Transverse colon (tissue), 4 donors: ENCODE results near the gene CALY. TPM values are rescaled to one million over a fixed set of nuclear protein-coding genes. Genes with fewer than 3 reads are reported as not detected.

Source experiments
- DNase-seq: peaks from one replicate; pipeline ENCODE4 v3.0.0-alpha.2; 2019
- H3K27ac ChIP-seq, 4 donors: fragments of 200-600 bp; sonication (generic); 2 replicates each; pipeline ENCODE4 v1.5.1; 2016 to 2018; ENCODE audit warnings: inconsistent platforms in 4 of 4
- H3K27me3 ChIP-seq: fragments of 200-600 bp; sonication (generic); 2 replicates; pipeline ENCODE4 v1.5.1; 2017; ENCODE audit warnings: inconsistent platforms
- H3K36me3 ChIP-seq, 4 donors: fragments of 200-600 bp; sonication (generic); 2 replicates each; pipeline ENCODE4 v1.5.1; 2017 to 2019; ENCODE audit warnings: inconsistent platforms in 4 of 4
- H3K4me1 ChIP-seq, 4 donors: fragments of 200-600 bp; sonication (generic); 2 replicates each; pipeline ENCODE4 v1.5.1; 2017 to 2020; ENCODE audit warnings: inconsistent platforms in 4 of 4
- H3K4me3 ChIP-seq, 4 donors: fragments of 200-600 bp; sonication (generic); 1 replicate in 1 of 4; 2 replicates in 3 of 4; pipeline versions ENCODE4 v1.5.1 to v1.6.1; 2017 to 2019; ENCODE audit warnings: inconsistent platforms in 4 of 4
- H3K9me3 ChIP-seq, 2 donors: fragments of 200-600 bp; sonication (generic); 2 replicates each; pipeline ENCODE4 v1.5.1; 2017 to 2019; ENCODE audit warnings: inconsistent platforms in 2 of 2
- EP300 ChIP-seq: sonication (generic); formaldehyde crosslinking; IDR thresholded peaks from one replicate; pipeline ENCODE4 v1.6.1; 2017; ENCODE audit warnings: antibody characterized with exemption, low read depth
- POLR2A ChIP-seq: fragments of 450-650 bp; IDR thresholded peaks from one replicate; pipeline ENCODE4 v1.6.1; 2016; ENCODE audit warnings: antibody characterized with exemption, mild to moderate bottlenecking, moderate library complexity
- POLR2AphosphoS5 ChIP-seq, 3 donors: sonication (generic); formaldehyde crosslinking; IDR thresholded peaks; one replicate each; pipeline ENCODE4 v1.6.1; 2016; ENCODE audit warnings: antibody characterized with exemption in 3 of 3
- WGBS, 2 donors: methylation state at CpG; one replicate each; pipeline ENCODE4 v1.1.5; 2018; ENCODE audit warnings: low coverage in 1 of 2; 5-methylcytosine and 5-hydroxymethylcytosine counted together
- in situ Hi-C, 4 donors: fragments of 200-750 bp; cut with MboI; loops; one replicate each; pipeline versions ENCODE4 v1.15.0 to v1.15.1; 2017; ENCODE audit warnings: low sequenced_read_pairs in 3 of 4, low pct_ligation_motif_present in 1 of 4, low pct_unique_long_range_greater_than_20kb in 1 of 4
- intact Hi-C: fragments of 100-400 bp; cut with DNase I; formaldehyde crosslinking; loops from one replicate; pipeline ENCODE4 v1.15.1; 2023; ENCODE audit warnings: low total_unique reads
- total RNA-seq, 4 donors: library from RNA; depleted of rRNA; stranded (reverse); fragments of >200 nt; gene quantifications; one replicate each; pipeline ENCODE4 v1.1.0, GENCODE V29; 2016
- TF ChIP-seq, protein P1 (sequence below), 5 experiments: fragments of 200-600 bp in 3 of 5; fragments of 450-650 bp in 2 of 5; sonication (generic) in 3 of 5; IDR thresholded peaks; 1 replicate in 2 of 5; 2 replicates in 3 of 5; pipeline ENCODE4 v1.5.1; 2016 to 2017; ENCODE audit warnings: antibody characterized with exemption in 5 of 5, inconsistent platforms in 3 of 5, mild to moderate bottlenecking in 2 of 5, moderate library complexity in 1 of 5

CALY gene, protein sequence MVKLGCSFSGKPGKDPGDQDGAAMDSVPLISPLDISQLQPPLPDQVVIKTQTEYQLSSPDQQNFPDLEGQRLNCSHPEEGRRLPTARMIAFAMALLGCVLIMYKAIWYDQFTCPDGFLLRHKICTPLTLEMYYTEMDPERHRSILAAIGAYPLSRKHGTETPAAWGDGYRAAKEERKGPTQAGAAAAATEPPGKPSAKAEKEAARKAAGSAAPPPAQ
- total RNA-seq = 1 to 10 TPM in 1 of 4 donors, under 1 TPM in 1, not detected in 2; 0.82 to 1.3 TPM

DNA sequence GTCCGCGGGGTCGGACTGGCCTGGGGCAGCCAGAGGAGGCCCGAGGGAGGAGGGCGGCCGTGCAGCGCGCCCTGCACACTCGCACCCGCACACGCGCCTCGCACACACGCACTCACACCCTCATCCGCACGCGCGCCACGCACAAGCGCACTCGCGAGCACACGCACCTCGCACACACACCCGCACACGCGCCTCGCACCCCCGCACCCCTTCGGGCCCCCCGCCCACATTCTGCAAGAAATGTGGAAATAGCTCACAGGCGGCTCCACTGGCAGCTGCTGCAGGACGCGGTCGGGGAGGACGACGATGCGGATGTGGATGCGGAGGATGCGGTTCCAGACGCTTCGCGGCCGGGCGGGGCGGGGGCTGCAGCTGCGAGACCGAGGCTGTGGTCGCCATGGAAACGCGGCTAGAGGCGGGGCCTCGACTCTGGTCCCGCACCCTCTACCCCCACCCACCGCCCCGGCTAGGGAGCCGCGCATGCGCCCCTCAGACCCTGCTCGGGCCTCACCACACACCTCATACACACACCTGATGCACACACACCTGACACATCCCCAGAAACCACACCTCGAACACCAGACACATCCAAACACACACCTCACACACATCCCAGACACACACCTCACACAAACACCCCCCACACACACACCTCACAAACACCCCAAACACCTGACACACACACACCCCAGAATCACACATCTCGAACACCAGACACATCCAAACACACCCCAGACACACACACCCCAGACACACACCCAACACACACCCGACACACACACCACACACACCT, at the start of gene CALY:
Gene CALY (minus strand): TSS at position 320 of the 793 bp plus-strand sequence. CDS start 7,907 bp downstream, outside the sequence.
- TF ChIP-seq EP300 = no peak
- TF ChIP-seq POLR2A = no peak
- TF ChIP-seq, protein P1, sequence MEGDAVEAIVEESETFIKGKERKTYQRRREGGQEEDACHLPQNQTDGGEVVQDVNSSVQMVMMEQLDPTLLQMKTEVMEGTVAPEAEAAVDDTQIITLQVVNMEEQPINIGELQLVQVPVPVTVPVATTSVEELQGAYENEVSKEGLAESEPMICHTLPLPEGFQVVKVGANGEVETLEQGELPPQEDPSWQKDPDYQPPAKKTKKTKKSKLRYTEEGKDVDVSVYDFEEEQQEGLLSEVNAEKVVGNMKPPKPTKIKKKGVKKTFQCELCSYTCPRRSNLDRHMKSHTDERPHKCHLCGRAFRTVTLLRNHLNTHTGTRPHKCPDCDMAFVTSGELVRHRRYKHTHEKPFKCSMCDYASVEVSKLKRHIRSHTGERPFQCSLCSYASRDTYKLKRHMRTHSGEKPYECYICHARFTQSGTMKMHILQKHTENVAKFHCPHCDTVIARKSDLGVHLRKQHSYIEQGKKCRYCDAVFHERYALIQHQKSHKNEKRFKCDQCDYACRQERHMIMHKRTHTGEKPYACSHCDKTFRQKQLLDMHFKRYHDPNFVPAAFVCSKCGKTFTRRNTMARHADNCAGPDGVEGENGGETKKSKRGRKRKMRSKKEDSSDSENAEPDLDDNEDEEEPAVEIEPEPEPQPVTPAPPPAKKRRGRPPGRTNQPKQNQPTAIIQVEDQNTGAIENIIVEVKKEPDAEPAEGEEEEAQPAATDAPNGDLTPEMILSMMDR (IDR thresholded peaks at IDR 0.05) = no peak
- no peak for TF ChIP-seq POLR2AphosphoS5 (IDR thresholded peaks at IDR 0.05)
- H3K27me3 ChIP-seq = peaks cover 57% of the 10 kb centered on the region
- in situ Hi-C loops = no loop called here
- intact Hi-C loops = no loop called here
- no peak within 1 kb of the TSS for H3K27ac ChIP-seq
- 5% methylated on average over 43 of the region's 63 CpGs; no CpG with 5 or more reads in 1 of the 2 donors for WGBS, 2 donors
- peak; percentile 62 for DNase-seq
- H3K9me3 ChIP-seq = no peaks in the 10 kb centered on the region
- no peaks in the 10 kb centered on the region for H3K36me3 ChIP-seq
- peaks cover 14 to 21% (median 20%) of the 10 kb centered on the region in 4 donors for H3K4me1 ChIP-seq
- peak within 1 kb of the TSS; percentile 8 to 36 (median 19) for H3K4me3 ChIP-seq

DNA sequence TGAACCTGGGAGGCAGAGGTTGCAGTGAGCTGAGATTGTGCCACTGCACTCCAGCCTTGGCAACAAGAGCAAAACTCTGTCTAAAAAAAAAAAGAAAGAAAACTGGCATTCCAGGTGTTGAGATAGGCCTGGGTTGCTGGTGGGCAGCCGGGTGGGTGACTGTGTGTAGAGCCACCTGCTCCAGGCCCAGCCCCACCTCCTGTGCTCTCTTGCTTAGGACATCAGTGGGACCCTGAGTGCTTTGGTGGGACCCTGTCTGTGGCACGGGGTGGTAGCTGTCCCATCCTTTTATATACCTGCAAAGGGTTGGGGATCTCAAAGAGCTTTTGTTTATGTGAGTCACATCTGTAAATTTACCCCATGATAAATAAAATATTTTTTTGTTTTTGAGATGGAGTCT, 48.5 kb upstream of the CALY start:
- intact Hi-C loops (no loop called here), in situ Hi-C loops (loop anchor here in 1 of 4 donors (10.0 kb wide), 1 partner anchor 70 kb away; no protein-coding TSS in a partner anchor)
- TF ChIP-seq POLR2AphosphoS5 (IDR thresholded peaks at IDR 0.05) (no peak), EP300 (no peak)
- Histone ChIP-seq H3K4me3 (no peak overlapping the region), H3K4me1 (peaks cover 0 to 3% (median 2%) of the 10 kb centered on the region in 4 donors), H3K36me3 (no peaks in the 10 kb centered on the region), H3K27ac (no peak overlapping the region), H3K27me3 (no peaks in the 10 kb centered on the region), H3K9me3 (no peaks in the 10 kb centered on the region)
- WGBS, 2 donors = 80 to 98% methylated on average over 1 to 2 of the region's 2 CpGs
- DNase-seq = no peak

DNA sequence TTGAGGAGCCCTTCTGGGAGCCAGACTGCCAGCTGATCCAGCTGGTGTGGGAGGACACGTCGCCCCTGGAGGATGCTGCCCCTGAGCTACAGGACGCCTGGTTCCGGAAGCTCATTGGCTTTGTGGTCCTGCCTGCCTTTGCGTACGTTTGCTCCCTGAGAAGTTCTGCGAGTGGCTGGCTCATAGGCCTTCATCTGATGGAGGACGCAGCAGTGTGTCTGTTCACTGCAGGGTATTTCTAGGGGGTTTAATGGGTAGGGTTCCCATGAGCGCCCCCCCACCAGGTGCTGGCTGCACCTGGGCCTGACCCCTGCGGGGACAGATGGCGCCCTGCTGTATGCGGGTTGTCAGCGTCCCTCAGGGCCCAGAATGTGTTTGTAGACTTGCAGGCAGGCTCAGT, 47.4 kb upstream of the CALY start:
- in situ Hi-C loops (loop anchor here in 1 of 4 donors (10.0 kb wide), 1 partner anchor 69 kb away; no protein-coding TSS in a partner anchor), intact Hi-C loops (no loop called here)
- Histone ChIP-seq H3K4me1 (peaks cover 5 to 10% (median 10%) of the 10 kb centered on the region in 4 donors), H3K36me3 (no peaks in the 10 kb centered on the region), H3K27ac (no peak overlapping the region), H3K27me3 (no peaks in the 10 kb centered on the region), H3K9me3 (no peaks in the 10 kb centered on the region), H3K4me3 (no peak overlapping the region)
- no peak for DNase-seq
- no peak for TF ChIP-seq POLR2A
- TF ChIP-seq EP300 = no peak
- TF ChIP-seq POLR2AphosphoS5 (IDR thresholded peaks at IDR 0.05) = no peak
- TF ChIP-seq, protein P1 (IDR thresholded peaks at IDR 0.05) = no peak
- 87% methylated on average over 13 of the region's 13 CpGs; no CpG with 5 or more reads in 1 of the 2 donors for WGBS, 2 donors

DNA sequence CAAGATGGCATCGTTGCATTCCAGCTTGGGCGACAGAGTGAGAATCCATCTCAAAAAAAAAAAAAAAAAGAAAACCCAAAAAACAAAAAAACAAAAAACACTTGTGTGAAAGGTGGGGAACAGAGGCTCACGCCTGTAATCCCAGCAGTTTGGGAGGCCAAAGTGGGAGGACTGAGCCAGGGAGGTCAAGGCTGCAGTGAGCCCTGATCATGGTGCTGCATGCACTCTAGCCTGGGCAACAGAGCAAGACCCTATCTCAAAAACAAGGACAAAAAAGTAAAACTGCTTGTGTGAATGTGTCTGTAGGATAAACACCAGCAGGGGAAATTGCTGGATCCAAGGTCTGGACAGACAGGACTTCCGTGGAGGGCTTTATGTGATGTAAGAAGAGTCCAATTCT, 46.9 kb upstream of the CALY start:
- WGBS, 2 donors = 81 to 97% methylated on average over 2 to 4 of the region's 4 CpGs
- Histone ChIP-seq H3K36me3 (no peaks in the 10 kb centered on the region), H3K4me1 (peaks cover 5 to 10% (median 10%) of the 10 kb centered on the region in 4 donors), H3K4me3 (no peak overlapping the region), H3K27ac (no peak overlapping the region), H3K27me3 (no peaks in the 10 kb centered on the region), H3K9me3 (no peaks in the 10 kb centered on the region)
- DNase-seq = no peak
- TF ChIP-seq POLR2AphosphoS5 (IDR thresholded peaks at IDR 0.05) (no peak), EP300 (no peak), POLR2A (no peak)
- TF ChIP-seq, protein P1 (IDR thresholded peaks at IDR 0.05) = no peak
- intact Hi-C loops = no loop called here
- in situ Hi-C loops = loop anchor here in 1 of 4 donors (10.0 kb wide), 1 partner anchor 69 kb away; no protein-coding TSS in a partner anchor
